Activated naive CD4-positive, alpha-beta T cell treated with anti-CD3 and anti-CD28 coated beads for 36 hours (primary cell): ENCODE measurements around the gene CUX1. TPM values are rescaled to one million over a fixed set of nuclear protein-coding genes. Genes with fewer than 3 reads are reported as not detected.

Experiments used
- CTCF ChIA-PET: fragments of 350-600 bp; sonication (Branson Sonifier 250); formaldehyde crosslinking; loops from one replicate; lab custom pipeline; 2021; ENCODE audit warnings: antibody characterized with exemption; lab: Charles Lee
- DNase-seq: peaks from one replicate; pipeline ENCODE4 v3.0.0-alpha.2; 2020
- H3K27ac Mint-ChIP-seq: one replicate; pipeline ENCODE4 v1.8.0; 2021; ENCODE audit warnings: mild to moderate bottlenecking, mixed read lengths
- H3K27me3 Mint-ChIP-seq: one replicate; pipeline ENCODE4 v1.8.0; 2021; ENCODE audit warnings: low read depth, mixed read lengths
- H3K36me3 Mint-ChIP-seq: one replicate; pipeline ENCODE4 v1.8.0; 2021; ENCODE audit warnings: low read depth, mixed read lengths
- H3K4me1 Mint-ChIP-seq: one replicate; pipeline ENCODE4 v1.8.0; 2021; ENCODE audit warnings: low read depth, mixed read lengths
- H3K4me3 Mint-ChIP-seq: one replicate; pipeline ENCODE4 v1.8.0; 2021; ENCODE audit warnings: mild to moderate bottlenecking, moderate library complexity, mixed read lengths
- H3K9me3 Mint-ChIP-seq: one replicate; pipeline ENCODE4 v1.8.0; 2021; ENCODE audit warnings: mixed read lengths
- intact Hi-C: fragments of 100-400 bp; cut with micrococcal nuclease; formaldehyde crosslinking; loops from one replicate; pipeline ENCODE4 v1.15.1; 2023
- total RNA-seq, 2 experiments: library from RNA; stranded (reverse); gene quantifications; one replicate each; pipeline ENCODE4 v1.2.3, GENCODE V29; 2021

CUX1 gene
- total RNA-seq, 2 experiments from 2014 or later = 22.2 to 25.5 TPM

- no peak overlapping the region for H3K4me3 Mint-ChIP-seq
- no peaks in the 10 kb centered on the region for H3K9me3 Mint-ChIP-seq
- peaks cover 11% of the 10 kb centered on the region for H3K4me1 Mint-ChIP-seq
- DNase-seq = no peak
- CTCF ChIA-PET = interaction anchor here (1.0 kb wide), 1 partner anchor 29 kb away, joined by 3 read pairs; no protein-coding TSS in a partner anchor
- intact Hi-C loops = no loop called here
- no peaks in the 10 kb centered on the region for H3K36me3 Mint-ChIP-seq
- no peak overlapping the region for H3K27ac Mint-ChIP-seq
- H3K27me3 Mint-ChIP-seq = no peaks in the 10 kb centered on the region
Measured at GRCh38 chr7:101870361-101871062, 53.1 kb downstream of the CUX1 start.

GRCh38 chr7:101871351-101871750, 53.9 kb downstream of the CUX1 start:
- Mint-ChIP-seq H3K27ac (no peak overlapping the region), H3K27me3 (no peaks in the 10 kb centered on the region), H3K4me1 (peaks cover 11% of the 10 kb centered on the region), H3K36me3 (no peaks in the 10 kb centered on the region), H3K4me3 (no peak overlapping the region), H3K9me3 (no peaks in the 10 kb centered on the region)
- intact Hi-C loops = no loop called here
- no peak for DNase-seq
- CTCF ChIA-PET = no interaction called here

GRCh38 chr7:101874028-101874427, 56.6 kb downstream of the CUX1 start:
- H3K27ac Mint-ChIP-seq = no peak overlapping the region
- H3K27me3 Mint-ChIP-seq = no peaks in the 10 kb centered on the region
- H3K4me1 Mint-ChIP-seq = peaks cover 9% of the 10 kb centered on the region
- no peak for DNase-seq
- H3K9me3 Mint-ChIP-seq = no peaks in the 10 kb centered on the region
- H3K4me3 Mint-ChIP-seq = no peak overlapping the region
- CTCF ChIA-PET = no interaction called here
- no peaks in the 10 kb centered on the region for H3K36me3 Mint-ChIP-seq
- intact Hi-C loops = no loop called here

GRCh38 chr7:101875283-101875846, 57.9 kb downstream of the CUX1 start:
- intact Hi-C loops = no loop called here
- H3K36me3 Mint-ChIP-seq = no peaks in the 10 kb centered on the region
- no peak overlapping the region for H3K27ac Mint-ChIP-seq
- H3K27me3 Mint-ChIP-seq = no peaks in the 10 kb centered on the region
- no peaks in the 10 kb centered on the region for H3K9me3 Mint-ChIP-seq
- H3K4me3 Mint-ChIP-seq = no peak overlapping the region
- H3K4me1 Mint-ChIP-seq = peaks cover 4% of the 10 kb centered on the region
- no peak for DNase-seq
- CTCF ChIA-PET = interaction anchor here (0.7 kb wide), 1 partner anchor 147 kb away, joined by 7 read pairs; no protein-coding TSS in a partner anchor

GRCh38 chr7:101877882-101878591, 60.6 kb downstream of the CUX1 start:
- Mint-ChIP-seq H3K4me1 (peaks cover 16% of the 10 kb centered on the region), H3K9me3 (no peaks in the 10 kb centered on the region), H3K4me3 (no peak overlapping the region), H3K27ac (no peak overlapping the region), H3K36me3 (no peaks in the 10 kb centered on the region), H3K27me3 (no peaks in the 10 kb centered on the region)
- no peak for DNase-seq
- intact Hi-C loops = no loop called here
- CTCF ChIA-PET = no interaction called here

- no peaks in the 10 kb centered on the region for H3K9me3 Mint-ChIP-seq
- intact Hi-C loops = no loop called here
Measured at GRCh38 chr7:101878938-101879337, 61.5 kb downstream of the CUX1 start.

GRCh38 chr7:101879565-101879964, 62.1 kb downstream of the CUX1 start:
- CTCF ChIA-PET = no interaction called here
- H3K4me3 Mint-ChIP-seq = no peak overlapping the region
- intact Hi-C loops = no loop called here

More at GRCh38 chr7:101878938-101879337, 61.5 kb downstream of the CUX1 start:
- H3K27me3 Mint-ChIP-seq = no peaks in the 10 kb centered on the region
- H3K36me3 Mint-ChIP-seq = no peaks in the 10 kb centered on the region
- no peak overlapping the region for H3K4me3 Mint-ChIP-seq
- no peak overlapping the region for H3K27ac Mint-ChIP-seq
- peaks cover 18% of the 10 kb centered on the region for H3K4me1 Mint-ChIP-seq
- DNase-seq = no peak
- CTCF ChIA-PET = no interaction called here

GRCh38 chr7:101880282-101881054, 63.0 kb downstream of the CUX1 start:
- H3K36me3 Mint-ChIP-seq = no peaks in the 10 kb centered on the region
- no peaks in the 10 kb centered on the region for H3K9me3 Mint-ChIP-seq
- H3K4me1 Mint-ChIP-seq = peaks cover 32% of the 10 kb centered on the region
- no peak overlapping the region for H3K27ac Mint-ChIP-seq
- CTCF ChIA-PET = interaction anchor here (0.6 kb wide), 1 partner anchor 178 kb away, joined by 3 read pairs; no protein-coding TSS in a partner anchor
- H3K27me3 Mint-ChIP-seq = no peaks in the 10 kb centered on the region
- intact Hi-C loops = no loop called here
- H3K4me3 Mint-ChIP-seq = no peak overlapping the region
- DNase-seq = peak; percentile 10

More at GRCh38 chr7:101879565-101879964, 62.1 kb downstream of the CUX1 start:
- Mint-ChIP-seq H3K27ac (no peak overlapping the region), H3K4me1 (peaks cover 24% of the 10 kb centered on the region), H3K36me3 (no peaks in the 10 kb centered on the region), H3K9me3 (no peaks in the 10 kb centered on the region), H3K27me3 (no peaks in the 10 kb centered on the region)
- DNase-seq = no peak

GRCh38 chr7:101882005-101882421, 64.6 kb downstream of the CUX1 start:
- no peak overlapping the region for H3K27ac Mint-ChIP-seq
- H3K9me3 Mint-ChIP-seq = no peaks in the 10 kb centered on the region
- no peaks in the 10 kb centered on the region for H3K27me3 Mint-ChIP-seq
- intact Hi-C loops = no loop called here
- no peaks in the 10 kb centered on the region for H3K36me3 Mint-ChIP-seq
- H3K4me3 Mint-ChIP-seq = no peak overlapping the region
- peaks cover 38% of the 10 kb centered on the region for H3K4me1 Mint-ChIP-seq
- CTCF ChIA-PET = no interaction called here
- DNase-seq = no peak

- H3K4me1 Mint-ChIP-seq = peaks cover 38% of the 10 kb centered on the region
- H3K27ac Mint-ChIP-seq = no peak overlapping the region
- no peak overlapping the region for H3K4me3 Mint-ChIP-seq
- CTCF ChIA-PET = no interaction called here
- no peaks in the 10 kb centered on the region for H3K27me3 Mint-ChIP-seq
- H3K9me3 Mint-ChIP-seq = no peaks in the 10 kb centered on the region
- no peak for DNase-seq
- intact Hi-C loops = no loop called here
- H3K36me3 Mint-ChIP-seq = no peaks in the 10 kb centered on the region
Measured at GRCh38 chr7:101882595-101883564, 65.5 kb downstream of the CUX1 start.
